ENCODE results near the gene METTL6.
"Not testable (repeated sequence)": the region's sequence is repeated elsewhere in the genome, so short reads cannot be mapped to it uniquely, and the experiment has no call there.

The METTL6 gene, protein sequence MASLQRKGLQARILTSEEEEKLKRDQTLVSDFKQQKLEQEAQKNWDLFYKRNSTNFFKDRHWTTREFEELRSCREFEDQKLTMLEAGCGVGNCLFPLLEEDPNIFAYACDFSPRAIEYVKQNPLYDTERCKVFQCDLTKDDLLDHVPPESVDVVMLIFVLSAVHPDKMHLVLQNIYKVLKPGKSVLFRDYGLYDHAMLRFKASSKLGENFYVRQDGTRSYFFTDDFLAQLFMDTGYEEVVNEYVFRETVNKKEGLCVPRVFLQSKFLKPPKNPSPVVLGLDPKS

GRCh38 chr3:15427182-15427880, at the start of gene METTL6, which contains the start of gene EAF1:
METTL6 (minus strand) TSS chr3:15427544; CDS start chr3:15426511, 1,033 bp downstream.
EAF1 (plus strand) TSS chr3:15427598; CDS start chr3:15427780, 182 bp downstream.
- peak; percentile 84 for DNase-seq

- DNase-seq = no peak
These were observed 49.0 kb upstream of the METTL6 start for GRCh38 chr3:15476378-15476777.

GRCh38 chr3:15475161-15475560, 47.8 kb upstream of the METTL6 start:
- no peak for DNase-seq

GRCh38 chr3:15471861-15472260, 44.5 kb upstream of the METTL6 start:
- DNase-seq = no peak

- DNase-seq = no peak
These were observed 43.5 kb upstream of the METTL6 start for GRCh38 chr3:15470849-15471248.

GRCh38 chr3:15470261-15470660, 42.9 kb upstream of the METTL6 start:
- no peak for DNase-seq

DNA sequence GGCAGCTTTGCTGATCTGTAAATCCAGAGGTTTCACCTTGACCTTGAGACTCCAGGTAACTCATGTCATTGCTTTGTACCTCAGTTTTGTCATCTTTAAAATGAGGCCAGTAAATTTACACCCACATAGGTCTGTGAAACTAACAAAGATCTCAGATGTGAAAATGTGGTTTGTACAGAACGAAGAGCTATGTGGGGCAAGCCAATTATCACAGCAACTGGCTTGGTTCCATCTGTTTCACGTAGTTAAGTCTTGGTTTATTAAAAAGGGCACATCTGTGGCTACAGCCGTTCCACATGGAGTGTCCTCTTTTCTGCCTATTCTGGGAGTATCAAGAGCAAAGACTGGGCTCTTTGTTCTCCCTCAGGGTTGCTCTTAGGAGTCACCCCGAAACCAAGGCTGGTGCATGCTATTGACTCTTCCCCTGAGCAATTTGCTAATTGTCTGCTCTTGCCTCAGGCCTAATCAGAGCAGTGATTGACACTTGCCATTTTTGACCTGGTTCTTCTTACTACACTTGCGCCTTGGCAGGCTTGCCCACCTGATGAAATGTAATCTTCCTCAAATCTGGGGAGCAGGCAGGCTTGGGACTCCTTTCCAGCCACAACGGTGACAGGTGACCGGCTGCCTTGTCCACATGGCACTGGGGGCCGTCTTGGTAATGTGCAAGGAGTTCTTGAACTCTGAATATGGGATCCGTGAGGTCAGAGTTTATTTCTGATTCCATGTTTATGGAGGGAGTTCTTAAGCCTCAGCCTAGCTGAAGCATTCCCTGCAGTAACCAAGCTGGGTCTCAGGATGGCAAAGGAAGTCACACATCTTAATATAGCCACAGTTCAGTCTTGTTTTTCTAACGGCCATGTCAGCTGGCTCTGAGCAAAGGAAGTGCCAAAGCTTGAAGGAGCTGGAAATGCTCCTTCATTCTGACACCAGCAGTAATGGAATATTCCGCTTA, 40.2 kb upstream of the METTL6 start:
- DNase-seq = no peak

DNA sequence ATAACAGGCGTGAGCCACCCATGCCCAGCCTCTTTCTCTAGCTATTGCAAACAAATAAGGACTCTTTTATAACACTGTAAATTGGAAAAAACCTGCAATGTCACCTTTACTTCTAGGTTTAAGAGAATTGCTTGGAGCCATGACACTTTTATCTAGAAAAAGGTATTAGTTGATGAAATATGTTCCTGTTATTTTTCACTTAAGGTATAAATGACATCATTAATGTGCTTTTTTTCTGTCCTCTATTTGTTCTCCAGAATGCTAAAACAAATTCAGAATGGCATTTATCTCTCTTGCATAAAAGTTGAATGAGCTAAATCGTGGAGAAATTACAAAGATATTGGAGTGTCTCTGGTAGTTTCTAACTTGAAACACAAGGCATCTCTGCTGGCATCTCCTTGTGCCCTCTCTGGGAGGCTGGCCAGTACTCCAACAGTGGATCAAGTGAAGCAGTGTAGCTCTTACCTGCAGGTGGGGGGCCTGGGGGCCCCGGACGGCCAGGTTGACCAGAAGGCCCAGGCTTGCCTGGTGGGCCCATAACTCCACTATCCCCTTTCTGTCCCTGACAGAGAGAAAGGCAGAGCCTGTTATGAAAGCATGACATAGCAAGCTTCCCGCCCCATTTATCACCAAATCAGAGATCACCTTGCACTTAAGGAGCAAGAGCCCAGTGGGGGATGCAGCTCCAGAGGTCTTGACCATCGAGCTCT, 38.7 kb upstream of the METTL6 start:
- DNase-seq = no peak

DNA sequence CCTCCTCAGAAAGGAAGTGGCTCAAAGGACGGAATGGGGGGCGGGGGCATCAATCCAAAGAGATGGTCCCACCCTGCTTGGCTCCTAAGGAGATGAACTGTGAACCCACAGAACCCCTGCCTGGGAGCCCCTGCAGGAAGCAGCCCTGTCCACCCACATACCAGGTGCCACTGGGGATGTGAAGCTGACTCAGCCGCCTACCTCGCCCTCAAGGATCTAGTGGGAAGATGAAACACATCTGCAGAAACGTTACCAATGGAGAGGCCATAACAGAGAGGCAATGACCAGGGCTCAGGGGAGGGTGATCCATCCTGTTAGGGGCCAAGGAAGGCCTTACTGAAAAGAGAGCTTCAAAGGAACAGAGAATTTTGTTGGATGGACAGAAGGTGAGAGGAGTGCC, 35.1 kb upstream of the METTL6 start:
- no peak for DNase-seq

DNA sequence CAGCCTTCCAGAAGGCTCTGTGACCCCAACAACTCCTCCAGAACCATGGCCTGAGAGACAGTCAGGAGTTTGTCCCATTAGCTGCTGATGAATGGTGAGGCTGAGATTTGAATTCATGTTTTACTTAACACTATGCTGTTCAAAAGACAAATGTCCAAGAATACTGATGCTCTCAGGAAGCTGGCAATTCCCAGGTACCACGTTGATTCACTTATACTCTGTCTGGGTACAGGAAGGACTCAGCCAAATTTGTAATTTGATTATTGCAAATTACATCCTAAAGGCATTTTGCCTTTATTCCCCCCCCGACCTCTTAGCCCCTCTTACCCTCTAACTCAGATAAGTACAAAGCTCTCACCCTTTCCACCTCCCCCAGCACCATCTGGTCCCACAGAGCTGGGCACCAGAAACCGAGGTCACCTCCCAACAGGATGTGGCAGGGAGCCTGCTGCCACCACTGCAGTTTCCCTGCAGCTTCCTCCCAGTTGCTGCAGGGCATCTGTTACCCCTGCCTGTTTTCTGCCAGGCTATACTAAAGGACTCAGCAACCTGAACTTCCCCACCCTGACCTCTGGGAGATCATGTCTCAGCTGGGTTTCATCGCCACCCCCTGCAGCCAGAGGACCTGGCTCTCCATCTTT, 33.7 kb upstream of the METTL6 start:
- DNase-seq = no peak

GRCh38 chr3:15458212-15458780, 31.0 kb upstream of the METTL6 start:
- DNase-seq = no peak

GRCh38 chr3:15456915-15457314, 29.6 kb upstream of the METTL6 start:
- DNase-seq = not testable (repeated sequence)

DNA sequence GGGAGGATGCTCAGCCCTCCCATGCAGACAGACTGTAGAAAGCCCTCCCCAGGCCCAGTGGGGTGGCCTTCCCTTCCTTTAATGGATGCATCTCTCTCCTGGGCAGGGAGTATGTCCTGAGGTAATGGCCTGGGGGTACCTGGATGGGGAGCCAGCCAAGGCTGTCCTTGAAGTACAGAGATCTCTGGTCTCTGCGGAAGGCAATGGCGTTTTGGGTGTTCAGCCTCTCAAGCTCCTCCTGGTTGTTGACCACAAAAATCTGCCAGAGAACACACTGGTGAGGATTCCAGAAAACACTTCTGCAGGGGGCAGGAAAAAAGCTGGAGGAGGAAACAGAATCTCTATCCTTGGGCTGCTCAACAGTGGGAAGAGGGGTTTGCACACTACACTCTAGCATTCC, 29.0 kb upstream of the METTL6 start:
- no peak for DNase-seq

DNA sequence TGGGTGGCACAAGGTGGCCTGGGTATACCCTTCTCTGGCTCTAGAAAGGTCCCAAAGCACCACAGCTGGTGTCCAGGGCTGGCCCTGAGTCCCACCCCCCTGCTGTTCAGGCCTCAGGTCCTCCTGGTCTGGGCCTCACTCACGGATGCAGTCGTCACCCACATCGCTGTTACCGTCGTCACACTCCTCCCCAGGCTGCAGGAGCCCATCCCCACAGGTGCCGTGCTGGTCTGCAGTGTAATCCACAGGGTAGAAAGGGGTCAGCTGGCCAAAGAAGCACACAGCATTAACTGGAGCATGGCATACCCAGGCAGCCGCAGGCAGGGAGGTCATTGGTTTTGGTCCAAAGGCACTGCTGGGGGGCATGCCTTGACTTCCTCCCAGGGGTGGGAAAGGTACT, 28.4 kb upstream of the METTL6 start:
- DNase-seq = no peak

GRCh38 chr3:15454965-15455364, 27.6 kb upstream of the METTL6 start:
- no peak for DNase-seq

- DNase-seq = no peak
These were observed 26.8 kb upstream of the METTL6 start for GRCh38 chr3:15453991-15454625.

GRCh38 chr3:15453501-15453900, 26.2 kb upstream of the METTL6 start:
- DNase-seq = no peak

GRCh38 chr3:15452961-15453360, 25.6 kb upstream of the METTL6 start:
- DNase-seq = no peak

- no peak for DNase-seq
These were observed 24.8 kb upstream of the METTL6 start for GRCh38 chr3:15452156-15452555.

DNA sequence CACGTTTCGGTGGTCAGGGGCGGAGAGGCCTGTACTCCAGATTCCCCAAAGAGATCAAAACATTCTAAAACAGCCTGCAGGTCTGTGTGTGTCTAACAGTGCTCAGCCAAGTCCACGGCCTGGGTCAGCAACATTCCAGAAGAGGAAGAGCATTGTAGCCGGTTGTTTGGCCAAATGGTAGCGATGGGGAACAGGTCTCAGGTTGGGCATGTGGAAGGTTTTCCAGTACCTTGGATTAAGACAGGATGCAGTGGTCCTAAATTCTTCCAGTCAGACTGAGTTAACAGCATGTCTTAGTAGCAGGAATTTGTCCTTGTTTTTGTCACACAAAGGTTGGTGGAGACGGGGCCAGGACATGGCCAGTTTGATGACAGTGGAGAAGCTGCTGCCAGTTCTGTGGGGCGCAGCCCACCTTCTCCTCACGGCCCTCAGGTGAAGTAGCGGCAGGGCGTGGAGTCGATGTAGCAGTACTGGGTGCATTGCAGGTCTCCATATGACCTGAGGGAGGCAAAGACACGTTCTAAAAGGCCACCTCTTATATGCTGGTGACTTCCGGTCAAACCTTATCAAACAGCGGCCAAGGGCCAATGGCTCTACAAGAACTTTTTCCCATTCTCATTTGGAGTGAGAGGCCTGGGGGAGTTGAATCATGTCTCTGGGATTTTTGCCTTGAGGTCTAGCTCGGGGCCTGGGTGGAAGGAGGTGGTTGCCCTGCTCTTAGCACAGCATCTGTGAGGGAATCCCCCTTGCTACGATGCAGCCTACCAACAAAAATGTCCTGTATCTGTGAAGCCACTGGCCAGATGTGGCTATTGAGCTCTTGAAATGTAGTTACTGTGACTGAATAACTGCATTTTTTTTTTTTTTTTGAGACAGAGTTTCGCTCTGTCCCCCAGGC, 24.1 kb upstream of the METTL6 start:
- no peak for DNase-seq

All from activated gamma-delta T cell treated with Interleukin-2 at 50 U/mL for 16 hours (primary cell).